HK-2 (cell line): Measurements from ENCODE around the gene PLA2G6.

Experiments used
- DNase-seq: peaks from one replicate; pipeline ENCODE4 v3.0.0-alpha.2; 2018; ENCODE audit not compliant: unreplicated experiment

The PLA2G6 gene

DNA sequence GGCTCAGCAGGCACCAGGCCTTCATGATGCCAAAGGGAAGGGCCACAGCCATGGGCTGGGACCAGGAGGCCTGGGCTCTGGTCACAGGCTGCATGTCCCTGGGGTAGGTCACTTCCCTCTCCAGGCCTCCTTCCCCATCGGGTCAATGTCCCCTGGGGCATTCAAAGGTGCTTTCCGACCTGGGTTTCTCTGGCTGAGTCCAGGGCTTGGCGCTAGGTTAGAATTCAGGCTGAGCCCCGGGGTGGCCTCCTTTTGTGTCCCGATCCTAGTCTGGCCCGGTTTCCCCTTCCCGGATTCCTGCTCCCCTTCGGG is 32.3 kb upstream of the PLA2G6 start:
- no peak for DNase-seq

DNA sequence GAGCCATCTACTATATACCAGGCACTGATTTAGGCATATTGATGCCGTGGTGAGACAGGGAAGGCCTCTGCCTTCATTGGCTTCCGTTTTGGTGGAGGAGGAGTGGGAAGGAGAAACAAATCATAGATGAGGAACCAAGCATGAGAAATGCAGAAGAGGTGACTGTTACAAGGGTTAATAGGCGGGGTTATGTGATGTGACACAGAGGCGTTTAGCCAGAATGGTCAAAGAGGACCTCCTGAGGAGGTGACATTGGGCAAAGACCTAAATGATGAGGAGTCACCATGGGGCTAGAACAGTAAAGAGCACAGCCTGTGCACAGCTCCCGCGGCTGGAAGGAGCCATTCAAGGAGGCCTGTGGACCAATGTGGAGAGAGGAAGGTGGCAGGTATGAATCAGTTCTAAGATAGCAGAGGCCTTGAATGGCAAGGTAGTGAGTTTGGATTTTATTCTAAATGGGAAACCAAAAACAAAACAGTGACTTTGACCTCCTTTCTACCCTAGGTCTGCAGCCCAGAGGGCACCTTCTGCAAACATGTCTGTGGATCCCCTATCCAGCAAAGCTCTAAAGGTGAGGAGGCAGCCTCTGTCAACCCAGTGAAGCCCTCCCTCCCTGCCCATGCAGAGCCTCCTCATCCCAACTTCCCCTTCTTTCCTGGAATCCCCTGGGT is 31.8 kb upstream of the PLA2G6 start:
- no peak for DNase-seq

DNA sequence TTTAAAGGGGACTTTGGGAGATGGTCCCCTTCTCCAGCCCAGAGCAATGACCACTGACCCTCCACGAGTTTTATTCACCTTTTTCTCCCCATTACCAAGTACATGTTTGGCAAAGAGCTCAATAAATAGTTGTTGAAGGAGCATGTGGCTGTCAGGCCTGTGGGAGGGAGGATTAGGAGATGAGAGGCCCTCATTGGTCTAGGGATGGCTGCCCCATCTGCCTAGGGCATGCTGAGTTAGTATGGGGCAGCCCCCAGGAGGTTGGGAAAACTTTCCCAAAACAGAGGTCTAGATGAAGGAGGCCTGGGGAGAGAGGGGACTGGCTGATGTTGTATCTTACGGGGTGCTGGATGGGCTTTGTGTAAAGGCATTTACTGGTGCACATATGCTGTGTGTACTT is 30.8 kb upstream of the PLA2G6 start:
- no peak for DNase-seq

DNA sequence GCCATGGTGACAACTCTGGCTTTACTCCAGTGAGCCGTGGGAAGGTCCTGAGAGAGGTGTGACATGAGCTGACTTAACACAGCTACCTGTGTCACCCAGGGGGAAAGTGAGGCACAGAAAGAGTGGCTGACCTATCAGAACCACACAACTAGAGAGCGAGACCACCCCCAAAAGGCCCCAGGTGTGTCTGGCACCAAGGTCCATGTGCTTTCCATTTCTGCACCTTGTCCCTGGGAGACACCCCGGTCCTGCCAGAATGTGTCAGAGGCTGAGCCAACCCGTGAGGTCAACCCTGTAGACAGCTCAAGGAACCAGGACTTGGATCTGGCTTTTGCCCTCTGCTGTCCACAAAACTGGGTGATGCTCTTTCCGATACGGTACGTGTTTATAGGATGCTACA is 29.9 kb upstream of the PLA2G6 start:
- DNase-seq = no peak

DNA sequence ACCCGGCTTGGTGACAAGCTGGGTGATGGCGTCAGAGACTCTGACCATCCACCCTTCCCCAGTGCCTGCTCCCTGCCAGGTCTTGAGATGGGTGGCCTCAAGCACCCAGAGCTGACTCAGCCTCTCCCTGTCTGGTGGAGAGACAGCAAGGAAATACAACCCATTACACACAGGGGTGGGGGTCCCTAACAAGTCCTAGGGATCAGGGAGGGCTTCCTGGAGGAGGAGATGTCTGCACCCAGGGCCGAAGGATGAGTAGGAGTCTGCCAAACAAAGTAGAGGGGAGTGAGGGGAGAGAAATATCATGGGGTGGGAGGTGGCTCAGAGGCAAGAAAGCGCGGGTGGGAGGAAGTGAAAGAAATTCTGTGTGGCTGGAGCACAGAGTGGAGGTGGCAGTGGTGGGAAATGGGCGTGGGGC is 26.9 kb upstream of the PLA2G6 start:
- DNase-seq = no peak

DNA sequence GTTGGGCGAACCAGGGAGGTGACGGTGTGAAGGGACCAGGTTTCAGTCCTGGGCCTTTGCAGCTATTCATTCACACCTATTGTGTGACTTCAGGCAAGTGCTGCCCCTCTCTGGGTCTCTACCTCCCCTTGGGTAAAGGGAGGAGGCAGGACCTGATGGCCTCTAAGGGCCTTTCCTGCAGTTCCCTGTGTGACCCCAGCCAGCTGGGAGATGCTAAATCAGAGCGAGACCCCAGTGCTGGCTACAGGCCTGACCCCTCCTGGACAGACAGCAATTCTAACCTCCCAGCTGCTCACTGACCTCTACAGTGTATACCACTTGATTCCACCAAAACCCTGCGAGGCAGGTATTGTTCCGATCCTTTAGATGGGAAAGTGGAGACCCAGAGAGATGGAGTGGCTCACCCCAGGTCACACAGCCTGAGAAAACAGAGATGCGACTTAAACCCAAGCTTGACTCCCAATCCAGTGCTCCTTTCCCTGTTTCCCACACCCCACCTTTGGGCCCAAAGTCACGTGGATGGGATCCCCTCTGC is 26.3 kb upstream of the PLA2G6 start:
- no peak for DNase-seq

DNA sequence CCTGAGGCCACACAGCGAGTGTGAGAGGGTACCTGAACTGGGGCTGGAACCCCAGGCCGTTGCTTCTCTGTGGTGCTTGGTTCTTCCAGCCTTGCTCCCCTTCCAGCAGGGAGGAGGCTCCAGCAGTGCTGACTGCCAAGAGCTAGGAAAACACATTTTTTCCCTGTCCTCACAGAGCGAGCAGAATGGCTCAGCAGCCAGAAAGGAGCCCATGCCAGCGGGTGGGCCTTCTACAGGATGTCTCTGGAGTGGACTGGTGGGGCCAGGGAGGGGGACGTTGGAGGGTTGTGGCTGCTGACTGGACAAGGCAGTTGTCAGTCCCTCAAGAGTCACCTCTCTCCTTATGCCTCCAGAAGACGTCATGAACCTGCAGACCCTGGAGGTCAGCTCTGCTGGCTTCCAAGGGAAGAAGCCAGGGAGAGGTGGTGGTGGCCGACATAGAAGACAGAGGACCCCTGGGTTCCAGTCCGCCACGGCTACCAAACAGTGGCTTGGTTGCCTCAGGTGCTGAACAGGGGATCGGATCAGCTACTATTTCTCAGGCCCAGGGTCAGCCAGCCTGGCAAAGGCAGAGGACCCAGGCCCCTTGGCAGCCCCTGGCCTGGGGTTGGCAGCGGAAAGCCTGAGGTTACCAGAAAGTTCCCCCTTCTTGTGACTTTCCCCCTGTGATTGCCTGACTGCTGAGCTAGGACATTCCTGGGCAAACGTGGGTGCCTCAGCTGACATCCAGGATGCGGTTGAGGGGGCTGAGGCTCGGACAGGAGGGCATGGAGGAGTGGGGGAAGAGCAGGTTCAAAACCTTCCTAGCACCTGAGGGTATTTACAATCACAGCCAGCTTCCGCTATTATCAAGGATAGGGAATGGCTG is 23.9 kb upstream of the PLA2G6 start:
- DNase-seq = no peak

DNA sequence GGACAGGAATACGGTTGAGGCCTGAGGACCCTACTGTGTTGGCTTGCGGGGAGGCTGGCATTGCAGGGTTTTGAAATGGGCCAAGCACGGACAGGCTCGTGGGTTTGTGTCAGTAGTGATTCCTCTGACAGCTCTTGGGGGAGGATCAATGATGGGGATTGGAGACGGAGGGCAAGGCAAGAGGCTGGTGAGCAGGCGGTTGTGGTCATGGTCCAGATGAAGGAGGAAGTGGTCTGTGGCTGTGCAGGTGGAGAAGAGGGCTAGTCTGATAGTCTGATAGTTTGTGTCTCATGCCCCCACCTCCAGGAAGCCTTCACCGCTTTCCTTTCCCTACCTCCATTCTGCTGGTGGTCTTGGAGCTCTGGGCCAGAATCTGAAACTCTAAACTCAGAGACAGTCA is 23.2 kb upstream of the PLA2G6 start:
- no peak for DNase-seq

DNA sequence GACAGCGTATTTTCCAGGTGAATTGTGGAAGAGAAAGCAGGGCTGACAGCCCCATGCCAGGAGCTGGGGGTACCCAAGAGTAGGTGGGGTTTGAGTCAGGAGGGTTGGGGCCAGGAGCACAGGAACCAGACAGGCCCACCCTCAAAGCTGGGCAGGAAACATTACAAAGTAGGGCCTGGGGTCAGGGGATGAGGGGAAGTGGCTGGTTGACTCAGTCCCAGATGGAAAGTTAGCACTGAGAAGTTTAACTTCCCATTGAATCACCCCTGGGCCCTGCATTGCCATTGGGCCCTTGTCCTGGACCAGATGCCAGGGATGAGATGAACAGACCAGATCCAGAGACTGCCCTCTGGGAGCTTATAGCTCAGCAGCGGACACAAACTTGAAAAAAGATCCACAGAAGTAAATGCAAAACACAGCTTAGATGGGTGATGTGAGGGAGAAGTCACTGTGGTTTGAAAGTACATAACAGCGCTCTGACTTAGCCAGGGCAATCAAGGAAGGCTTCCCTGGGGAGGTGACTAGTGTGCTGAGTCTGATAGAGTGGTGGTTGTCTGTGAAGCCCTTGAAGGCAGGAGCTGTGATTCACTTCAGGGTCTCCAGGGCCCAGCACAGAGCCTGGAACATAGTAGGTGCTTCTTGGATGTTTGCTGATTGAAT is 22.4 kb upstream of the PLA2G6 start:
- no peak for DNase-seq

DNA sequence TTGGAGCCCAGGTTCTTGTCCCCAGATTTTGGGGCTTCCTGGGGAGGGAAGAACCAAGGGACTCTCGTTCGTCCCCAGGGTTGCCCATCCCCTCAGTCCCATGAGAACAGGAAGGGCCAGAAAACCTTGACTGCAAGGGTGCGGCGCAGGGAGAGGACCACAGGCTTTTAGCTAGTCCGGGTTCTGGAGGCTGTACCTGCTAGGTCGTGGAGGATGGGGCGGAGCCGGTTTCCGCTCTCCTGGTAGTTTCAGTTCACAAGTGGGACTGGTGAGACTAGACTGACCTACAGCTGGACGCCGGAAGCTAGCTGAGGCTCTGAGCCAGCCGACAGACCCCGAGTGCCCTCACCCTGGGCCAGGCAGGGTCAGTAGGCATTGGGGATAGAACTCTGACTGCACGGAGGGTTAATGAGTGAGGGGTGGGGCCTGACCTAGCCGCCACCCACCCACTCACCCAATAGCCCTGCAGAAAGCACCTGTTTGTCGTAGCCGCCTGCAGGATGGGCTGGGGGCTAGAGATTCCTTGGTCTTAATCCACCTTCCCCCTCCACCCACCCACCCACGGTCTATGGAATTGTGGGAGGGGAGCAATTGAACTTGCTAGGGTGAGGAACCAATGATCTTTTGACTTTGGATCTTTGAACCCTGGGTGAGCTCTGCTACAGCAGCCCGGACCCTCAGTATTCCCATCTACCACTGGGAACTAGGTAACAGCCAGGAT is 21.6 kb upstream of the PLA2G6 start:
- peak; percentile 55 for DNase-seq

DNA sequence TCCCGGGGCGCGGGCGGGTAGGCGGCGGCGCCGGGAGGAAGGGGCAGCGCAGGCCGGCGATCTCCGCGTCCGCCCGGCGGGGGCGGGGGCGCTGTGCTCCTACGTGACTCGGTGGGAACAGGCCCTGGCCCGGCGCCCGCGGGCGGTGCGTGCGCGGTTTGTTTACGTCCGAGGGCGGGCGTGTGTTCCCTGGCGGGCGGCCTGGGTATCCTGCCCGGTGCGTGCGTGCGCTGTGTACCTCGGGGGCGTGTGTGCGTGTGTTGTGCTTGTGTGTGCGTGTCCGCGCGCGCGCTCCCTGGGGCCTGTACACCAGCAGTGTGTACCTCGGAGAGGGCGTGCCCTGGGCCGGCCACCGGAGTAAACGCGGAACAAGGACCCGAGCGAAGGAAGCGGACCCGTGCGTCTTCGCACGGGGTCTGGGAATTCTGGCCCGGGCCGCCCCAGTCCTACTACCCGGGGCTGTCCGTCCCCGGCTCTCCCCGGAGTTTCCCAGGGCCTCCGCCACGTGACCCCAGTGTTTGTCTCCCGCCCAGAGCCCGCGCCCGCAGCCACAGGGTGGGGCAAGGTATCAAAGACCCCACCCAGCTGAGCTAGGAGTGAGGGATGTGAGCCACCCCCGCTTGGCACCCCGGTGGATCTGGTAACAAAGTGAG is 20.9 kb upstream of the PLA2G6 start:
- peak; percentile 69 for DNase-seq

DNA sequence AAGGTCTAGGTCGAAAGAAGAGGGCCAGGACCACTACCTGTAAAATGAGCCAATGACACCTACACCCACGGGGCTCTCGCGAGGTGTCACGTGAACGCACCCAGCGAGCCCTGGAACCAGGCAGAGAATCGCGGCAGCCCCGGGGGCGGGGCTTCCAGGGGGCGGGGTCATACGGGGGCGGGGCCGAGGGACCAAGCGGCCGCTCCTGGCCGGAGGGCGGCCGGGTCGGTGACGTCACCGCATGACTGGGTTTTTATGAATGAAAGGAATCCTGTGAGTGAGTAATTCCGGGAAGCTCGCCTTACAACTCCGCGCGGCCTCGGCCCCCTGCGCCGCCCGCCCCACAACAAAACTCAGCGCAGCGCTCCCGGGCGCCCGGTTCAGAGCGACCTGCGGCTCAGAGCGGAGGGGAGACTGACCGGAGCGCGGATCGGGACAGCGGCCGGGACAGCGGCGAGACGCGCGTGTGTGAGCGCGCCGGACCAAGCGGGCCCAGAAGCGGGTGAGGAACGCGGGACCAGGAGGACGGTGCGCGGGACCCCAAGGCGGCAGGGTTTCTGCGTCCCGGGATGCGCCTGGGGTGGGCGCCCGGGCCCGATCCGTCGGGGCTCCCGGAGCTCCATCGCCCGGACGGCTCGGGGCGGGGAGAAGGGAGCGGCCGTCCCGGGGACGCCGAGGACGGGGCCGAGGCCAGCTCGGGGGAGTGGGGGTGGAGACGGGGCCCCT is 20.2 kb upstream of the PLA2G6 start, which contains the start of gene MAFF:
TSS of gene MAFF (plus strand) at position 284 of the 726 bp plus-strand sequence. CDS start 11,860 bp downstream, outside the sequence.
- peak; percentile 94 for DNase-seq

DNA sequence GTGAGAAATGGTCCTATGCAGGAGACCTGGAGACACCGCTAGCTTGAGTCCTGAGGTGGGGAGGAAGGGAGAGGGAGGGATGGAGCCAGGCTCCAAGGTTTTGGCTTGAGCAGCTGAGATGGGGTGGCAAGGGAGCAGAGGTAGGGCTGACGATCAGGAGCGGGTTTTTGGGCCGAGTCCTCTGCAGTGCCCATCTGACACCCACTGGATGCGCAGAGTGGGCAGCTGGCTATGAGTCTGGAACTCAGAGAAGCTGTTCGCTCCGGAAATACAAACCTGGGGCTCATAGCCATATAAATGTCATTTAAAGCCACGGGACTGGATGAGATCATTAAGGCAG is 19.7 kb upstream of the PLA2G6 start:
- DNase-seq = no peak

DNA sequence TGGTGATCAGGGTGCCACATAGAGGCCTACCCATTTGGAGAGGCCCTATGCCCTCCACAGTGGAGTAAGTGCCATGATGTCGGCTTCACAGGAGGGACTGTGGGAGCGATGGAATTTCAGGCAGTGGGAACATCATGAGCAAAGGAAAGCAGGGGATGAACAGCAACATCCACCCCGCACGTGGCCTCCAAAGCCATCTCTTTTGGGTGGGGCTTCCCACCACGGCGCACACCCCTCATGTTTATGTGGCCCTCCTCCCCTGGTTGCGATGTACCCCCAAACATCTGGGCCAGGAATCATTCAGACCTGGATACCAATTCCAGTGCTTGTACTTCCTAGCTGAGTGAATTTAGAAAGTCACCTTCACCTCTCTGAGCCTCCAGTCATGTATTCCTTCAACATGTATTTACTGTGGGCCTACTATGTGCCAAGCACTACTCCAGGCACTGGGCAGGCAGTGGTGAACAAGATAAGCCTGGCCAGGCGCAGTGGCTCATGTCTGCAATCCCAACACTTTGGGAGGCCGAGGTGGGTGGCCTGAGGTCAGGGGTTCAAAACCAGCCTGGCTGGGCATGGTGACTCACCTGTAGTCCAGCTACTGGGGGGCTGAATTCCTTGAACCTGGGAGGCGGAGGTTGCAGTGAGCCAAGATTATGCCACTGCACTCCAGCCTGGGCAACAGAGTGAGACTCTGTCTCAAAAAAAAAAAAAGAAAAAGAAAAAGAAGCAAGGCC is 18.4 kb upstream of the PLA2G6 start:
- no peak for DNase-seq

DNA sequence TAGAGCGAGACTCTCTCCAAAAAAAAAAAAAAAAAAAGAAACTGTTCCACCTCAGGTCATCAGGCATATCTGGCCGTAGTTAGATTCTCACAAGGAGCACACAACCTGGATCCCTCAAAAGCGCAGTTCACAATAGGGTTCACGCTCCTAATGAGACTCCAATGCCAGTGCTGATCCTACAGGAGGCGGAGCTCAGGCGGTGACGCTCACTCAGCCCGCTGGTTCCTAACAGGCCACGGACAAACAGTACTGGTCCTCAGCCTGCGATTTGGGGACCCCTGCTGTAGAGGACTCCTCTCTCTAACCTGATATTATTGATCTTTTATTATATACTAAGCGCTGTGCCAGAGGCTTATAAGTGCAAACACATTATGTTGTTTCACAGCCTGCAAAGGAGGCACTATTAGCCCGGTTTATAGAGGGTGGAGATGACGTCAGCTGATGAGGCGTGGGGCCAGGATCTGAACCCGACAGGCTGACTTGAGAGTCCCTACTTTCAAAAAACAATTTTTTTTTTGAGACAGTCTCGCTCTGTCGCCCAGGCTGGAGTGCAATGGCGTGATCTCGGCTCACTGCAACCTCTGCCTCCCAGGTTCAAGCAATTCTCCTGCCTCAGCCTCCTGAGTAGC is 15.3 kb upstream of the PLA2G6 start:
- DNase-seq = no peak

DNA sequence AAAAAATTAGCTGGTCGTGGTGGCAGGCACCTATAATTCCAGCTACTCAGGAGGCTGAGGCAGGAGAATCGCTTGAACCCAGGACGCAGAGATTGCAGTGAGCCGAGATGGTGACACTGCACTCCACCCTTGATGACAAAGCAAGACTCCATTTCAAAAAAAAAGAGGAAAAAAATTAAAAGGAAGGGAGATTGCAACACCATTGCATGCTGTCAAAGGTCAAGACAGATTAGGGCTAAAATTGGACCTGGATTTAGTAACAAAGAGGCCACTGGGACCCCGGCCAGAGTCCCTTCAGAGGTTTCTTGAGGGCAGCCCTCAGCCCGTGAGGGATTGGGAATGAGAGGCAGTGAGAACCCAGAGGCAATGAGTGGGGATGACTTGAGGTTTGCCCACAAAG is 11.9 kb upstream of the PLA2G6 start:
- DNase-seq = no peak

DNA sequence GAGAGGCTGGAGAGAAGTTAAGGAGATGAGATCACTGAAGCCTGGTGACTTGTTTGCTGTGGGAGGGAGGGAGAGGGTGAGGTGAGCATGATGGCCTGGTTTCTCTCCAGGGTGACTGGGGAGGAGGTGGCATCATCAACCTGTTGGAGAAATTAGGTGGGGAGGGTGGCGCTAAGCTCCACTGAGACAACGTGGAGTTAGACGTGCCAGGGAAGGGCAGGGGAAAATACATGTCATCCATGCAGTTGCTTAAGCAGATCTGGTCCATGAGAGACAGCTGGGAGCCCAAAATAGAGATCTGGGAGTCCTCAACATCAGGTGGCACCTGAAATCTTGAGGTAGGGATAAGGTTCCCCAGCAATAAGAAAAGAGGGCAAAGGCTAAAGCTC is 10.8 kb upstream of the PLA2G6 start:
- no peak for DNase-seq

DNA sequence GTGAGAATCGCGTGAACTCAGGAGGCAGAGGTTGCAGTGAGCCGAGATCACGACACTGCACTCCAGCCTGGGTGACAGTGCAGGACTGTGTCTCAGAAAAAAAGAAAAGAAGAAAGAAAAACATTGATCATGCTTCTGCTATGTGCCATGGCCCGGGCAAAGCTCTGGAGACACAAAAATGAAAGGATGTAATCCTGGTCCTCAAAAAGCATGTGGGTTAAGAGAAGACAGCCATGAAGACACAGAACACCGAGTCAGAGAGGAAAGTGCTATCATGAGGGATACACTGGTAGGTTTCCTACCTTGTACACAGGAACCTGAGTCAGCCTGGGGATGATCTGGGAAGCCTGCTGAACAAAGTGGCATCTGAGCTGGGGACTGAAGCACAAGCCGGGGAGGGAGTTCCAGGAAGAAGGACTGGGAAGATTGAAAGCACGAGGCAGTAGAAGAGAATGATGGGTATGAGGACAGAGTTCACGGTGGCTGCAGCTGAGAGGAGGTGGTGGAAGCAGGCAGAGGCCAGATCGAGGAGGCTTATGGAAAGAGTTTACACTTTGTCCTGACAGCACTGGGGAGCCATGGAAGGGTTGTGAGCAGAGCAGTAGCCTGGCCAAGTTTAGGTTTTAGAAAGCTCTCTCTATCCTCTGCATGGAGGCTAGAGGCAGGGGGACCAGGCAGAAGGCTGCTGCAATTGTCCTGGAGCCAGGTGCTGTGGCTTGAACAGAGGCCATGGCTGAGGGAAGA is 10.3 kb upstream of the PLA2G6 start:
- no peak for DNase-seq

DNA sequence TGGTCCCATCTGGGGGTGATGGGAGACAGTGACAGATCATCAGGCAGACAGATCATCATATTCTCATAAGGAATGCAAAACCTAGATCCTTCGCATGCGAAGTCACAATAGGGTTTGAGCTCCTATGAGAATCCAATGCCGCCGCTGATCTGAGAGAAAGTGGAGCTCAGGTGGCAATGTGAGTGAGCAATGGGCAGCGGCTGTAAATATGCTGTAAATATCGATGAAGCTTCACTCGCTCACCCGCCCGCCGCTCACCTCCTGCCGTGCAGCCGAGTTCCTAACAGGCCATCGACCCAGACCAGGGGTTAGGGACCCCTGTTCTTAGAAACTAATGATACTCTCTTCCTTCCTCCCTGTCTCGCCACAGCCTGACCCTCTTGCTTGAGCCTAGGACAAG is 9.4 kb upstream of the PLA2G6 start:
- no peak for DNase-seq
